ENCODE results near the gene MAGI1. TPM values are rescaled to one million over a fixed set of nuclear protein-coding genes. Genes with fewer than 3 reads are reported as not detected.

Gene MAGI1
- total RNA-seq, 1 experiment from 2014 or later: 38.6 TPM

GRCh38 chr3:65946438-65946837 is 92.3 kb downstream of the MAGI1 start (continued):
- TF ChIP-seq, protein P1, sequence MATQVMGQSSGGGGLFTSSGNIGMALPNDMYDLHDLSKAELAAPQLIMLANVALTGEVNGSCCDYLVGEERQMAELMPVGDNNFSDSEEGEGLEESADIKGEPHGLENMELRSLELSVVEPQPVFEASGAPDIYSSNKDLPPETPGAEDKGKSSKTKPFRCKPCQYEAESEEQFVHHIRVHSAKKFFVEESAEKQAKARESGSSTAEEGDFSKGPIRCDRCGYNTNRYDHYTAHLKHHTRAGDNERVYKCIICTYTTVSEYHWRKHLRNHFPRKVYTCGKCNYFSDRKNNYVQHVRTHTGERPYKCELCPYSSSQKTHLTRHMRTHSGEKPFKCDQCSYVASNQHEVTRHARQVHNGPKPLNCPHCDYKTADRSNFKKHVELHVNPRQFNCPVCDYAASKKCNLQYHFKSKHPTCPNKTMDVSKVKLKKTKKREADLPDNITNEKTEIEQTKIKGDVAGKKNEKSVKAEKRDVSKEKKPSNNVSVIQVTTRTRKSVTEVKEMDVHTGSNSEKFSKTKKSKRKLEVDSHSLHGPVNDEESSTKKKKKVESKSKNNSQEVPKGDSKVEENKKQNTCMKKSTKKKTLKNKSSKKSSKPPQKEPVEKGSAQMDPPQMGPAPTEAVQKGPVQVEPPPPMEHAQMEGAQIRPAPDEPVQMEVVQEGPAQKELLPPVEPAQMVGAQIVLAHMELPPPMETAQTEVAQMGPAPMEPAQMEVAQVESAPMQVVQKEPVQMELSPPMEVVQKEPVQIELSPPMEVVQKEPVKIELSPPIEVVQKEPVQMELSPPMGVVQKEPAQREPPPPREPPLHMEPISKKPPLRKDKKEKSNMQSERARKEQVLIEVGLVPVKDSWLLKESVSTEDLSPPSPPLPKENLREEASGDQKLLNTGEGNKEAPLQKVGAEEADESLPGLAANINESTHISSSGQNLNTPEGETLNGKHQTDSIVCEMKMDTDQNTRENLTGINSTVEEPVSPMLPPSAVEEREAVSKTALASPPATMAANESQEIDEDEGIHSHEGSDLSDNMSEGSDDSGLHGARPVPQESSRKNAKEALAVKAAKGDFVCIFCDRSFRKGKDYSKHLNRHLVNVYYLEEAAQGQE (IDR thresholded peaks at IDR 0.05; ENCODE audit: low read depth): no peak
- TF ChIP-seq ZFX (IDR thresholded peaks at IDR 0.05): no peak
- no peak for TF ChIP-seq CTCF (IDR thresholded peaks at IDR 0.05 in 2 of 3, conservative IDR thresholded peaks at IDR 0.05 in 1 of 3; ENCODE audit: borderline replicate concordance in 1 of 3, insufficient read depth in 1 of 3, low read depth in 2 of 3, low read length in 2 of 3)
- no peak for TF ChIP-seq YY1 (IDR thresholded peaks at IDR 0.05; ENCODE audit: extremely low read depth, insufficient replicate concordance, low read depth, low read length)
- no peak for TF ChIP-seq EGR1 (IDR thresholded peaks at IDR 0.05; ENCODE audit: low read depth)
- no peak for TF ChIP-seq ELF1 (IDR thresholded peaks at IDR 0.05; ENCODE audit: borderline replicate concordance, low read depth)

DNA sequence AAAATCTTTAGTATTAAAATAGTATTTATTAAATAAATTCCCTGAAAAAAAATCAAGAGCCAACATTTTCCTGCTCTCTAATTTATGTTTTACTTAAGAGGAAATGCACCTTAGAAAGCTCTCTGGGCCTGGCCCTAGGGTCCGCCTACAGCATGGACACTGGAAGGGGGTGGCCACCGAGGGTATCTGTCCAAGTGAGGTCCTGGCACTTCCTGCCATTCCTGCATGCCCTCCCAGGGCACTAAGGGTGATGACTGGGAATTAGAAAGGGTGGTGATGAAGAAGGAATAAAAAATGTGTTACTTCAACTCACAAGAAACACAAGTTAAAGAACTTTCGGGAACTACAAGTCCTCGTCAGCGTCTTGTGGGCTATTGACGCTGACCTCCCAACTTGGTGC is 92.8 kb downstream of the MAGI1 start:
- CTCF ChIA-PET: no interaction called here
- POLR2A ChIA-PET: no interaction called here
- BruUV-seq (replicated peaks): no TSS peak

More for the DNA sequence above, 92.8 kb downstream of the MAGI1 start:
- Histone ChIP-seq H3K9ac (ENCODE audit: low read length) (no peak overlapping the region), H3K9me2 (ENCODE audit: insufficient read depth) (no peaks in the 10 kb centered on the region), H2AFZ (ENCODE audit: low read depth, low read length, poor library complexity, severe bottlenecking) (no peak overlapping the region), H3K36me3 (ENCODE audit: control insufficient read depth in 1 of 2, insufficient read depth in 2 of 2, low read length in 2 of 2) (no peaks in the 10 kb centered on the region), H3K27me3 (ENCODE audit: insufficient read depth, low read length) (no peaks in the 10 kb centered on the region), H3K4me2 (ENCODE audit: low read length) (no peak overlapping the region), H3K4me3 (replicated peaks in 1 of 2; ENCODE audit: low read depth in 1 of 2, low read length in 2 of 2) (no peak overlapping the region), H3K4me1 (ENCODE audit: control insufficient read depth in 1 of 2, insufficient read depth in 2 of 2, low read length in 2 of 2) (peaks cover 30 to 68% of the 10 kb centered on the region in 2 experiments), H4K20me1 (ENCODE audit: insufficient read depth) (no peaks in the 10 kb centered on the region), H3K79me2 (ENCODE audit: insufficient read depth, low read length) (peaks cover 5% of the 10 kb centered on the region), H3K27ac (ENCODE audit: low read depth, low read length) (no peak overlapping the region), H3K9me3 (ENCODE audit: control insufficient read depth in 1 of 2, insufficient read depth in 1 of 2, low read depth in 1 of 2, low read length in 2 of 2) (no peaks in the 10 kb centered on the region)
- ATAC-seq: no peak
- no peak for DNase-seq (ENCODE audit: low read depth, low spot score)
- TF ChIP-seq CEBPB (IDR thresholded peaks at IDR 0.05; ENCODE audit: low read depth): no peak
- no peak for TF ChIP-seq ZFX (IDR thresholded peaks at IDR 0.05)
- no peak for TF ChIP-seq RAD21 (IDR thresholded peaks at IDR 0.05; ENCODE audit: low read depth)
- TF ChIP-seq POLR2AphosphoS5 (IDR thresholded peaks at IDR 0.05; ENCODE audit: low read depth, low read length): no peak
- no peak for TF ChIP-seq JUND (IDR thresholded peaks at IDR 0.05)
- no peak for TF ChIP-seq SIN3A (IDR thresholded peaks at IDR 0.05; ENCODE audit: low read depth)
- TF ChIP-seq ELF1 (IDR thresholded peaks at IDR 0.05; ENCODE audit: borderline replicate concordance, low read depth): no peak
- no peak for TF ChIP-seq EGR1 (IDR thresholded peaks at IDR 0.05; ENCODE audit: low read depth)
- TF ChIP-seq TCF7L2 (IDR thresholded peaks at IDR 0.05; ENCODE audit: borderline replicate concordance, extremely low read depth, insufficient read depth, insufficient read length): no peak
- TF ChIP-seq FOSL1 (IDR thresholded peaks at IDR 0.05; ENCODE audit: low read depth): no peak
- TF ChIP-seq, protein P2, sequence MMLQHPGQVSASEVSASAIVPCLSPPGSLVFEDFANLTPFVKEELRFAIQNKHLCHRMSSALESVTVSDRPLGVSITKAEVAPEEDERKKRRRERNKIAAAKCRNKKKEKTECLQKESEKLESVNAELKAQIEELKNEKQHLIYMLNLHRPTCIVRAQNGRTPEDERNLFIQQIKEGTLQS (IDR thresholded peaks at IDR 0.05): no peak
- no peak for TF ChIP-seq SRF (IDR thresholded peaks at IDR 0.05; ENCODE audit: low read depth)
- TF ChIP-seq EZH2 (IDR thresholded peaks at IDR 0.05): no peak
- RAD21 ChIA-PET (ENCODE audit: low non-redundant PET in 1 of 2, low total read pairs in 2 of 2, uncharacterized antibody in 2 of 2, unreplicated experiment in 2 of 2): no interaction called here
- intact Hi-C loops (cut with micrococcal nuclease): no loop called here
